NCI-H69 (cell line): ENCODE measurements around the gene KRTAP26-1.

Source experiments
- DNase-seq: peaks from one replicate; lab custom pipeline; 2025; lab: John Stamatoyannopoulos, UW

Gene KRTAP26-1, protein sequence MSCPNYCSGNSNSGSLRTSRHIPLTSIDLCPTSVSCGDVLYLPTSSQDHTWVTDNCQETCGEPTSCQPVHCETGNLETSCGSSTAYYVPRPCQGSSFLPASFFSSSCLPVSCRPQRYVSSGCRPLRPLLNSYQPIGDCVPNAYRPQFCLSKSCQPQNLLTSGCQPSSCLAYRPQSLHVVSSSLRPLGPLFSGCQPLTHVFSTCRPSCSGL

DNA sequence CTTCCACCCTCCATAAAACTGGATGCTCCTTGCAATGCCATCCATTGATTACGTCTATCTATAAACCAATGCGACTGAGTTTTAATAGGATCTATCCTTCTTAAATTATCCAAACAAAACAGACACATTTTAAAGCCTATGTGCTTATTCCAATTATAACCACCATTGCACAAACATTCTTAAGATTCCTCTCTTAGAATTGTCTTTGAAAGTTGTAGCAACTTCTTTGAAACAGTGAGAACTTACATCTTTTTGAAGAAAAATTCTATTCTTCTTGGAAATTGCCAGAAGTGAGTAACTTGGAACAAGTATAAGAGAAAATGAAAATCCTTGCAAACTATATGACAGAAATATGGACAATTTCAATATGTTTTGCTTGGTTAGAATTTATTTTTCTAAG, at the start of gene KRTAP26-1:
KRTAP26-1 (minus strand) TSS at position 101 of the 400 bp plus-strand sequence. CDS start 280 bp downstream, outside the sequence.
- DNase-seq, result no peak

DNA sequence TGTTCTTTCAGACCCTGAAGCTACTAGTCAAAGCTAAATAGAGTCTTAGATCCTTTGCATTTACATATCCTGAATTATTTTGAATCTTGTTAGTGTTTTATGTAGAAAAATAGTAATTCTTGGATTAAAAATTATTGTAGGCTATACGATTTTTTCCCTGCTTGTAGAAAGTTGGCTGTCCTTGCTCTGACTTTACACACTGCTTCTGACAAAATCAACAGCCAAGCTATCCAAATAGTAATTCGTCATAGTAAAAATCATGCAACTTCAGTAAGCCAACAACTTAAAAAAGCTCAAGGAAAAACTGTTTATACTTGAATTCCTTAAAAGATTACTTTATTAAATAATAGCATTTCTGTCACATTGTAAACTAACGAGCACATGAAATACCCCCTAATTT, 35.8 kb upstream of the KRTAP26-1 start:
- no peak for DNase-seq

DNA sequence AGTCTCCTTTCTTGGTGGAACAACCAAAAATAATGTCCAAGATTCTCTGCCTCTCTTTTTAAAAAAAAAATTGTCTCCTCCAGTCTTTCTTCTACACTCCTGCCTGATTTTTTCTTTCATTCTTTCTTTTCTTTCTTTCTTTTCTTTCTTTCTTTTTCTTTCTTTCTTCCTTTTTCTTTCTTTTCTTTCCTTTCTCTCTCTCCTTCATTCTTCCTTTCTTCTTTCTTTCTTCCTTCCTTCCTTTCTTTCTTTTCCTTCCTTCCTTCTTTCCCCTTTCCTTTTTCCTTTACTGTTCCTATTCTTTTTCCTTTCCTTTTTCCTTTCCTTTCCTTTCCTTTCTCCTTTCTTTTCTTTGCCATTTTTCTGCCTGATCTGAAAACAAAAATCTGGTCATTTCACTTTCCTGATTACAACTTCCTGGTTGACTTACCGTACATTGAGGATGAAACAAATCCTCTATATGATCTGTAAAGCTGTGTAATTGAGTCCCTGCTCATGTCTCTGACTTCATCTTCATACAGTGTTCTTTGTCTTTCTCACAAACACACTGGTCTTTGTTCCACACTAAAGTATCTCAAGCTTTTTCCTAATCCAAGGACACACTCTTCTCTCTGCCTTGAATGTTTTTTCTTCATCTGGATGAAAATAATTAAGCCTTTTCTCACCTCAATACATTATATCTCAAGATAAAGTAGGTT, 34.3 kb upstream of the KRTAP26-1 start:
- no peak for DNase-seq

DNA sequence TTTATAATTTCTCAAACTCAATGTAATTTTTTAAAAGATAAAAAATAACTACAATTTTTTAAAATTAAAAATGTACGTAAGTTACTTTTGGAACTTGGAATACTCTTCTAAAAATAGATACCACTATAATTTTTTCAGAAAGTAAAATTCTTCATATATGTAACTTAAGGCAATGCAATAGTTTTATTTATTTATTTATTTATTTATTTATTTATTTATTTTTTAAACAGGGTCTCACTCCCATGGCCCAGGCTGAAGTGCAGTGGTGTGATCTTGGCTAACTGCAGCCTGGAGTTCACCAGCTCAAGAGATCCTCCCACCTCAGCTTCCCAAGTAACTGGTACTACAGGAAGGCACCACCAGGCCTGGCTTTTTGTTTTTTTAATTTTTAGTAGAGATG, 31.4 kb upstream of the KRTAP26-1 start:
- DNase-seq, result no peak

DNA sequence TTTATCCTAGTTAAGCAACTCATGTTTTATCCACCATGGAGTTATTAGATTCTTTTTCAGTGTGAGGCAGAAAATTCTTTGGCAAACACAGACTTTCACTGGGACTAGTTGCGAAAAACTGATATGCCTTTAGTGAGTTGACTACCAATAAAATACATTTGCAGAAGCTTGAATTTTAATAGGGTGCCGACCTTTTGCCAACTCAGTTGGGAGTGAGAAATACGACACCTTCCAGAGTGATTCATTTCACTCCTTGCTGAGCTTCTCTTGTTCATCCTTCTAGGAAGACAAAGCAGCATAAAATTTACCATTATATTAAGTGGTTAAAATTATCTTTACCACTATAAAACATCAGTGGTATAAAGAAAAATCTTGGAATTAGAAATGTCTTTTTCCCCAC, 29.5 kb upstream of the KRTAP26-1 start:
- peak; percentile 43 for DNase-seq

DNA sequence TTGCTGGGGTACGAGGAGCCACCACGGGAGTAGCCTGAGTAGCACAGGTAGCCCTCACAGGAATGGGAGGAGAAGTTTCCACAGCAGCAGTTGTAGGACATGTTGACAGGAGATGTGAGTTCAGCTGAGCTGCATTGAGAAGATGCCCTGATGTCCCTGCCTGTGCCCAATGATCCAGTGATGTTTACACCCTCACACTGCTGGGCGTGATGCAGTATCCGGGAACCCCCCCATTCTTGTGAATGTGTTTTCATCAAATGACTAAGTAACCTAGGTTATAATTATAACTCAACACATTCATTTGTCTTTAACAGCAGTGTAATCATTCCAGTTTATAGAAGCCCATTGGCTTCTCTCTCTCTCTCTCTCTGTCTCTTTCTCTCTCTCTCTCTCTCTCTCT, 28.4 kb upstream of the KRTAP26-1 start, which contains the start of gene KRTAP23-1:
KRTAP23-1 (minus strand) TSS at position 101 of the 400 bp plus-strand sequence; CDS start at position 101, 0 bp downstream.
- peak; percentile 51 for DNase-seq

DNA sequence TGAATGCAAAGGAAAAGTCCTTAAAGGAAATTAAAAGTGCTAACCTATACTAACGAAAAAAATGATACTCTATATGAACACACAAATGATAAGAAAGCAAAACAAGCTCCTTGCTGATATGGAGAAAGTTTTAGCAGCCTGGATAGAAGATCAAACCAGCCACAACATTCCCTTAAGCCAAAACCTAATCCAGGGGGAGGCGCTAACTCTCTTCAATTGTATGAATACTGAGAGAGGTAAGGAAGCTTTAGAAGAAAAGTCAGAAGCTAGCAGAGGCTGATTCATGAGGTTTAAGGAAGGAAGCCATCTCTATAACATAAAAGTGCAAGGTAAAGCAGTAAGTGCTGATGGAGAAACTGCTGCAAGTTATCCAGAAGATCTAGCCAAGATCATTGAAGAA, 24.9 kb upstream of the KRTAP26-1 start:
- no peak for DNase-seq

DNA sequence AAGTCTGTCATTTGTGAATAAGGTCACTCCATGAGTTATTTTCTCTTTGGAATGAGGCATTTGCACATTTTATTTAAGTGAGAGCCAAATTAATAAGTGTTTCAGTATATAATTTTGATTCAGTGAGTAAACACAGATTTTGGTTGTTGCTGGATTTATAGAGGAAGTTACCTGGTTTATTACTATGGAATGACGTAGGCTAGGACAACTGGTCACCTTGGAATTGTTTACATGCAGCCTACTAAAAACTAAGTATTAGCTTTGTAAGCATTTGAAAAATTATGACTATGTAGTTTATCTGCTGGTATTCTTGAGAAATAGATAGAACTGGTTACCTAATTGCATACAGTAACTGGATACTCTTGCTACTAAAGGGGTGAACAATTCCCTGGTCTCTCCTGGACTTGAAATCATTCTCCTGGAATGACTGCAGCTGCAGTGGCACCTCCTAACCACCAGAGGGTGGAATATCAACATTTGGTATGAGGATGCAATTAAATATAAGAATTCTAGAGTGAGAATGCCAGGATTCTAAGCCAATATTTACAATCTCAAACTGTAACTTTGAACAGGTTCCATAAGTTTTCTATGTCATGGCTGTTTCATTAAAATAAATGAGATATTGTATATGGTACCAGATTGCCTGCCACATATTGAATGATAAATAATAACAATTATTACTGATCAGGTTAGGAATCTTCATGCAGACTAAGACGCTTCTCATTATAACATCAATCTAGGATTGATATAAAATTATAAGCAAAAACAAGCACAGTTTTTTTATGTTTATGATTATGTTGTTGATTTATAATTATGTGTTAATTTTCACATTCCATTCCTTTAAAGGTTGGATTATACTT, 20.8 kb upstream of the KRTAP26-1 start:
- peak; percentile 61 for DNase-seq

DNA sequence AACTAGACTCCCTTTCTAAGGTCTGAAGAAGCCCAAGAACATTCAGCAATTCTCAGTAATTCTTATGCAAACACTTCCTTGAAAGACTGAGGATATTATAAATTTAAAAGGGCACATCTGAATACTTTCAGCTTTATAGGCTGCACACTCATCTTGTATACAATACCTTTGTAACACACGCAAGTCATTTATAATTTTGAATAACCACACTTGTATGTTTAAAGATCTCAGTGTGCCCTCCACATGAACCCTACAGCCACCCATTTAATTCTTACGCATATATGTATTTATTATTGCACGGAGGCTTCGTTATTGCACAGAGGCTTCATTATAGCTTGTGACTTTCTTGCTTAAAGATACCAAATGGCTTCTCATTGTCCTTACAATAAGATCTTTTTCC, 18.6 kb upstream of the KRTAP26-1 start:
- no peak for DNase-seq

DNA sequence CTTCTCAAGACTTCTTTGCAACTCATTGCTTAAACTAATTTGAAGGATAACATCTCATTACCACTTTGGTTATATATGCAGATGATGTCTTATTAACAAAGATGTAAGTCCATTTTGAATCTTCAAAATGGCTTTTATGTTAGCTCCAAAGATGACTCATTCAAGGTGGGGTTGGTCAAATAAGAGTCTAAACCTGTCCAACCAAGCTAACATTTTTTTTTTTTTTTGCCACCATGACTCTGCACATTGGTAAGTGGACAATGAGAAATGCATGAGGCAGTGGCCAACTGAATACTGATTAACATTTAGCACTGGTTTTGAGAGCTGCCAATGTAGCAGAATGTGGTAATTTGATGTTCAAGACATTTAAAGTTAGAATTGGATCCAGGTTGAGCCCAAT, 17.7 kb upstream of the KRTAP26-1 start:
- DNase-seq, result no peak

DNA sequence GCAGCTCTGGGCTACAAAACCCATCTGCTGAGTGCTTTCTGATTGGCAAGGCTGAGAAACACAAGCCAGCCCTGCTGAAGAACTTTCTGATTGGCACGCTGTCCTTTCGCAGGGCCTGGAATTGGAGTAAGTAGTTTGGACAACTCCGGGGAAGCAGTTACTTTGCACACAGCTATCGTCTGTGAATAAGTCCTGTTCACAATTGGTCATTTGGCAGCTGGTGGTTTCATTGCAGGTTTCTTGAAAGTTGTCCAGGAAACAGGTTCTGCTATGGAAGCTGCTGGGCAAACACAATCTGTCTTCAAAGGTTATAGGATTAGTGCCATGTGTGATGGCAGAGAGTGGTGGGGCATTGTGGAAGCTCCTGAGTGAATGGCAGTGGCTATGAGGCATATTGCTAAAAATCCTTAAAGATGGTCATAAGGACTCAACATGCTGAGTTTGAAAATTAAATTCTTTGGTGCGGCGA, 17.2 kb upstream of the KRTAP26-1 start, which contains the start of gene KRTAP27-1:
KRTAP27-1 (minus strand) TSS at position 419 of the 469 bp plus-strand sequence; CDS start at position 393, 26 bp downstream.
- DNase-seq, result no peak

DNA sequence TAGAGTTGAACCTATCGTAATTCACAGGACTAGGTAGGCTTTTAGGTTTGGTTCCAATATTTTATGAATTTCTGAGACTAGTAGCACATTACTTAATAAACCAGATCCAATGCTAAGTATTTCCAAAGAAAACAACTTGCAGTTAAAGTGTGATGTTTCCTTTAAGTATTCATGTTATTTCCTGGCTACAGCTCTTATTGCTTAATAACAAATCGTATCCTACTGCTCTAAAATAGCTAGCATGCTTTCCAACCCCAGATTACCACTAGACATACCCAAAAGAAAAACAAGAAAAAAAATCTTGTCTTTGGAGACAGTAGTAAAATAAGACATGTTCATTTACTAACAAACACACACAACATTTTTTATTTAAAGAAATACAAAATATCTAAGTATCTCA, 16.5 kb upstream of the KRTAP26-1 start:
- DNase-seq, result no peak

DNA sequence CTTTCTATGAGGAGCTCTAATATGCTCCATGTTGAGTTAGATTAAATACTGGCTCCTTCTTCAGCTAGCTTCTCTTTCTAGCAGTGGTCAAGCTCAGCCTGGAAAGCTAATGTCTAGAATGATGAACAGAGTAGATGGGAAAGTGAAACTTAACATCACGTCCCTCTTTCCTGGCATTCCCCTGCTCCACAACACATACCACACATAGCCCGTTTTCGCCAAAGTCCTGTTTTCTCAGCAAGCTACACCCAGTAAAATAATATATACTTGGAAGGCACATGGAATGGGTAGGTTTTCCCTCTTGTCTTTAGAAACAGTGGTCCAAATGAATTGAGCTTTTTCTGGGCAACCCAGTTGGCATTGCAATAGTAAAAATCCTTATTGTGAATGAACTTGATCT, 13.6 kb upstream of the KRTAP26-1 start:
- no peak for DNase-seq

DNA sequence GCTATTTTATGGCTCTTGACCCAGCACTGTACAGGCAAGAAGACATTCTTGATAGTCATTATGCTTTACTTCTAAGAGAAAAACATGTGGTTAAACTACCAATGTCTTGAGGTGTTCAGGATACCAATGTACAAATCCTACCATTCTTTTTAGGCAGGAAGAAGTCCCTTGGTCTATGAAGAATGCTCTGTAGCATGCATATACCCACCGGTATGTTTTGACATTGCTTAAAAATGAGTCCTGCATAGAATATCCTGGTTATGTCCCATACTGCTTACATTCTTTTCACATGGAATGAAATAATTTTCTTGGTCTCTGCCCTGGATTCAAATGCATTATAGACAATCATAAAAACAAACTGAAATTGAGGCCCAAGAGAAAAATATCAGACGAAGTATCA, 12.6 kb upstream of the KRTAP26-1 start:
- DNase-seq, result no peak

DNA sequence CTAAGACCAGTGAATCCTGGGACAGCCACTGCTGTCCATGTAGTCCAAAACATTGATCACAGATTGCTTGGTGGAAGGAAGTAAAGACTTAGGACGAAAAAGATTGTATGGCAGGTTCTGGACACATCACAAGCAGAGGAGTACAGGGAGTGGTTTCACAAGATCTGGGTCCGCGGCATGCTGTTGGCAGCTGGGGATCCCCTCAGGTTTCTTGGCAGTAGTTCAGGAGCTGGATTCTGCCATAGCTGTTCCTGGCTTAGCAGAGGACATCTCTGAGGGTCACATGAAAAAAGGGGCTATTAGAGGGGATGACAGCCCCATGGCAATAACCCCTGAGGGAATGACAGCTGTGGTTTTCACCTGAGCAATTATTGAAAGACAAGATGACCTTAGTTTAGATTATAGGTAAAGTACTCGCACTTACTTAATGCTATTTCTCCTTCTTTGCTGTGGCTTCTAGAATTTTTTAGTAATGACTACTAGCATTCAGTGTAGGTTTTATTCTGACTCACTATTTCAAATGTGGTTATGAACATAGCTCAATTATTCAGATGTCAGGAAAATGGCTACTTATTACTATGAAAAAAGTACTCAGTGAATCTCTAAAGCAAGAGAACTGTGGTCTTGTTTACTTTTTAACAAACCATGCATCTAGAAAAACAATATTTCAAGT, 9.2 kb upstream of the KRTAP26-1 start:
- DNase-seq, result no peak

DNA sequence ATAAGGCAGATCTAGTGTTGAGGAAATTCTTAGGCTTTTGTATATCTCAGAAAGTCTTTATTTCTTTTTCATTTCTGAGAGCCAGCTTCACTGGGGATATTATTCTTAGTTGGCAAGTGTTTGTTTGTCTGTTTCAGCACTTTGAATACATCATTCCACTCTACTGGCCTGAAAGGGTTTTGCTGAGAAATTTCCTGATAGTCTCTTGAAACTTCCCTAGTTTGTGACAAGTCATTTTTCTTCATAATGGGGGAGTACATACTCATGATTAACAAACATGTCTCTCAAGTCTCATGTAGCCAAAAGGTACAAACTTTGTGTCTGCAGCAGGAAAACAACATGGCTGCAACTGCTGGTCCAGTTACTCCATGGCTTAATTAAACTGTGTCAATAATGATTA, 6.3 kb upstream of the KRTAP26-1 start:
- no peak for DNase-seq

DNA sequence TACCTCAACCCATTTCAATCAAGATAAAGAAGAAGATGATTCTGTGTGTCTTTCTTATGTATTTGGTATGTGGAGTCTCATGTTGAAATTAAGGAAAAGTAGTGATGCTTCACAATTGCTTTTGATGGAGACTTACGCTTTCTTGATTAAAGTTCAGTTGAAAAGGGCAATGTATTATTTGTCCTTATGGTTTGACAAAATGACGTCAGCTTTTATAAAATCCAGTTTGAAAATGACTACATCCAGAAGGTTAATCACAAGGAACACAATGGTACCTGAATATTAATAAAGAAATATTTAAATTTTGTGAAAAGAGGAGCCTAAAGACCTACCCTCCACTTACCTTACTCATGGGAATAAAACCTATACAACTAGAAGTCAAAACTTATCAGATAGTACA, 4.4 kb downstream of the KRTAP26-1 start:
- DNase-seq, result no peak

DNA sequence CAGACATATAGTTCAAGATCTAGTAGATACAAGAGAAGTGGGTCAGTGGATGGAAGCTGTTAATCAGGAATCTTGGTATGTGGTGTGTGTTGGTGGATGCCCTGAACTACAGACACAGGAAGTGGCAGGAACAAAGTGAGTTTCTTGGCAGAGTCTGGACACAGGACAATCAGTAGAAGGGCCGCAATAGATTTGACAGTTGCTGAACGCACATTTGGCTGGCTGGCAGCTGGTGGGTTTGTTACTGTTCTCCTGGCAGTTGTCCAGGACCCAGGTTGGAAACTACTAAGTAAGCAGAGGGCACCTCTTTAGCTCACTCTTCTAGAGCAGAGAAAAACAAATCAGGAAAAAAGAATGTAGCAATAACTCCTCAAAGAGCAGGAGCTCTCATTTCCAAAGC, 13.2 kb downstream of the KRTAP26-1 start:
- peak; percentile 59 for DNase-seq

DNA sequence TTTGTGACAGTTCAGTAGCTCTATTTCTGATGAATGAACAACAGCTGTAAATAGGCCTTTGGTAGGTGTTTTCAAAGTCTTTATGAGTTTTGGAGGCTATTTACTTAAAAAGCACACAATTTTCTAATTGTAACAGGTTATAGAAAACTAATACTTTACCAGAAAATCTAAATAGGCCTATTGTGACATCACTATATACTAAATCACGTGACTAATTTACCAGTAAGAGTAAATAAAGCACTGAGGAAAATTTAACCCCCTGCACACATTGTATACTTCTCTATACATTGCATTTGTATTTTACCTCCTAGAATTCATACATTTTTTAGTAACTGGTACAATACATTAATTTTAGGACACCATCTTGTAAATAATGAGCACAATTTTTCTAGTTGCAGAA, 15.0 kb downstream of the KRTAP26-1 start:
- DNase-seq, result no peak

DNA sequence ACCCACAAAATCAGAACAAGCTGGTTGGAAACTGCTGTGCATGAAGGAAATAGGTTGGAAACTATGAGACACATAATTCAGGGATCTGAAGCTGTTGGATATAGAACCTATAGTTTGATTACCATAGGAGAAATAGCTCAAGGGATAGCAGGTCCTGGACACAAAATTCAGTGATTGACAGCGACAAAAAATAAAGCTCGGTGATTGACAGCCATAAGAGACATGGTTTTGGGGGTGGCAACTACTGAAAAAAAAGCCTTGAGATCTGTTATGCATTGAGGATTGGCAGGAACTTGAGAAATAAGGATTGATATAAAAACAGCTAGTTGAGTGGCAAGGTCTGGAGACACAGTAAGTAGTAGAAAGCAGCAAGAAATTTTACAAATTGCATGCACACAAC, 30.9 kb downstream of the KRTAP26-1 start, which contains the start of gene KRTAP25-1:
KRTAP25-1 (minus strand) TSS at position 300 of the 400 bp plus-strand sequence; CDS start at position 276, 24 bp downstream.
- DNase-seq, result no peak

DNA sequence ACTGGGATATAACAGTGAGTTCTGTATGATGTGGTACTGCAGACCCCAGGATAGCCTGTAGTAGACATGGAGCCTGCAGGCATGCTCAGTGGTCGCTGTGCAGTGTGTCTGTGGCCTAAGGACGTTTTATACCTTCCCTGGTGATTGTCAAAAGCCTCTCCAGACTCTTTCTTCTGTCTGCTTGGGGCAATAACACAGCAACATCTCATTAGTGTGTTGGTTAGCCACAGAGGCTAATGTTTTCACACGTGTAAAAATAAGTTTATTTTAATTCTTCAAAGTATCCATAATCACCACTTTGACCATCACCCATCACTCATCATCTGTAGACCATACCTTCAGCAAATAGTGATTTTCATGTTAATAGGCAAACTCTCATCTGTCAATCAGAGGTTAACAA, 37.3 kb downstream of the KRTAP26-1 start, which contains the start of gene KRTAP24-1:
KRTAP24-1 (minus strand) TSS at position 101 of the 400 bp plus-strand sequence; CDS start at position 83, 18 bp downstream.
- DNase-seq, result no peak

DNA sequence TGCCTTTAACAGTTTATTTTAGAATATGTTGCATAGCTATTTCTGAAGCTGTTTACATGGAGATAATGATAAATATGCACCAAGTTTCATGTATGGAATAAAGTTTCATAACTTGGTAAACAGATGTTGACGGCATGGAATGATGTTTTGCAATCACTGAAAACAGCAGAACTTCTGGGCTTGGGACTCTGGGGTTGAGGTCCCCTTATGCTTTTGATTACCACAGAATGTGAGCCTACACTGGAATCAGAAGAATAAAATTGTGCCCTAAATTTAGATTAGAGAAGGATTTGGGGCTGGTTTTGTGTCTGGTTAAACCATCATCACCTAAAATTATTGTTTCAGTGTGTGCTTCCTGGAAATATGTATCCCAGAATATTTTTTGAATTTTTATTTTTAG, 48.5 kb downstream of the KRTAP26-1 start:
- no peak for DNase-seq
